Psoas muscle (tissue), 8 donors: ENCODE results near the gene CARMIL1. TPM values are rescaled to one million over a fixed set of nuclear protein-coding genes. Genes with fewer than 3 reads are reported as not detected.

Experiments used
- ATAC-seq, 4 donors: fragments of 200-7000 bp; cut with Tn5 transposase; one replicate each; pipeline ENCODE4 v1.9.1; 2020; ENCODE audit warnings: moderate library complexity in 3 of 4, mild to moderate bottlenecking in 2 of 4
- DNase-seq, 2 donors: peaks; one replicate each; pipeline ENCODE4 v3.0.0-alpha.2; 2020
- H3K27ac ChIP-seq: fragments of 200-600 bp; one replicate; pipeline ENCODE4 v1.8.0; 2022
- H3K27me3 ChIP-seq, 3 donors: fragments of 200-600 bp in 1 of 3; one replicate each; pipeline versions ENCODE4 v1.6.1 to v1.8.0; 2013 to 2022; ENCODE audit warnings: low read length in 2 of 3, mild to moderate bottlenecking in 2 of 3, moderate library complexity in 1 of 3; ENCODE audit not compliant: insufficient read depth in 3 of 3
- H3K36me3 ChIP-seq, 2 donors: fragments of 200-600 bp in 1 of 2; one replicate each; pipeline versions ENCODE4 v1.6.1 to v1.8.0; 2013 to 2022; ENCODE audit warnings: low read depth in 1 of 2, mild to moderate bottlenecking in 1 of 2, moderate library complexity in 1 of 2; ENCODE audit not compliant: insufficient read depth in 1 of 2
- H3K4me1 ChIP-seq: fragments of 200-600 bp; one replicate; pipeline ENCODE4 v1.8.0; 2022
- H3K4me3 ChIP-seq: fragments of 200-600 bp; one replicate; pipeline ENCODE4 v1.8.0; 2022; ENCODE audit warnings: mild to moderate bottlenecking
- H3K9me3 ChIP-seq: fragments of 200-600 bp; one replicate; pipeline ENCODE4 v1.8.0; 2022
- CTCF ChIP-seq: fragments of 200-600 bp; IDR thresholded peaks from one replicate; pipeline ENCODE4 v1.8.0; 2022; ENCODE audit warnings: antibody characterized with exemption
- WGBS, 3 donors: extraction: QIAGEN DNeasy Blood & Tissue Kit; methylation state at CpG; one replicate each; pipeline versions ENCODE4 v1.1.6 to v1.1.7; 2013; 5-methylcytosine and 5-hydroxymethylcytosine counted together
- intact Hi-C, 2 donors: fragments of 100-400 bp; cut with DNase I; formaldehyde crosslinking; loops; one replicate each; pipeline versions ENCODE4 v1.11.0 to v1.14.2; 2022
- polyA plus RNA-seq, 3 donors: library from polyadenylated mRNA; stranded (reverse); fragments of 200-250 nt; gene quantifications; one replicate each; pipeline ENCODE4 v1.2.3, GENCODE V29; 2013
- total RNA-seq, 4 donors: library from RNA; stranded (reverse); fragmentation: NEBNext Ultra II Directional in 2 of 4; extraction: Animal tissue kit (Norgen Biotek cat#: 25700) in 2 of 4; gene quantifications; one replicate each; pipeline versions ENCODE4 v1.2.1 to v1.2.4, GENCODE V29; 2021 to 2023
- donor health status: healthy with polysubstance abuse.
- donor health status: DM: no; HTN: no; CAD: no; lungs with moderate emphysema.
- donor health status: Bipolar disorder and iron deficiency.
- donor health status: healthy.
- donor health status: DM: yes; HTN: yes; CAD: no.
- donor health status: DM: no; HTN: no; CAD: no.
- donor health status: DM: no; HTN: no; CAD: no.
- donor health status: DM: yes; HTN: yes; CAD: no.

The CARMIL1 gene
- total and polyA plus RNA-seq, 7 donors, result 0.11 to 1.0 (median 0.76) TPM

GRCh38 chr6:25655723-25656122 is 376.5 kb downstream of the CARMIL1 start:
- H3K9me3 ChIP-seq, result no peaks in the 10 kb centered on the region
- WGBS, 3 donors, result 50 to 59% (median 50%) methylated on average over 1 of the region's 1 CpG
- peaks cover 2 to 40% (median 8%) of the 10 kb centered on the region in 3 donors for H3K27me3 ChIP-seq
- intact Hi-C loops, result no loop called here
- TF ChIP-seq CTCF, result no peak
- no peak for DNase-seq
- no peaks in the 10 kb centered on the region for H3K4me1 ChIP-seq
- ATAC-seq, result no peak
- H3K27ac ChIP-seq, result no peak overlapping the region
- no peak overlapping the region for H3K4me3 ChIP-seq
- H3K36me3 ChIP-seq, result no peaks in the 10 kb centered on the region

- intact Hi-C loops, result no loop called here
- Histone ChIP-seq H3K9me3 (no peaks in the 10 kb centered on the region), H3K36me3 (no peaks in the 10 kb centered on the region), H3K27ac (no peak overlapping the region), H3K4me3 (no peak overlapping the region), H3K4me1 (no peaks in the 10 kb centered on the region), H3K27me3 (peaks cover 0 to 3% (median 2%) of the 10 kb centered on the region in 3 donors)
- no peak for DNase-seq
- WGBS, 3 donors, result 17 to 24% (median 23%) methylated on average over 4 of the region's 4 CpGs
- no peak for TF ChIP-seq CTCF
- no peak for ATAC-seq
Observed at GRCh38 chr6:25659633-25660368, 380.6 kb downstream of the CARMIL1 start.

- Histone ChIP-seq H3K9me3 (no peaks in the 10 kb centered on the region), H3K4me3 (no peak overlapping the region), H3K36me3 (no peaks in the 10 kb centered on the region), H3K27ac (no peak overlapping the region), H3K4me1 (no peaks in the 10 kb centered on the region), H3K27me3 (peaks cover 0 to 2% (median 0%) of the 10 kb centered on the region in 3 donors)
- no peak for DNase-seq
- ATAC-seq, result no peak
- intact Hi-C loops, result no loop called here
- no peak for TF ChIP-seq CTCF
Observed at GRCh38 chr6:25660512-25660911, 381.3 kb downstream of the CARMIL1 start.

- intact Hi-C loops, result no loop called here
- no peaks in the 10 kb centered on the region for H3K36me3 ChIP-seq
- peaks cover 0 to 2% (median 0%) of the 10 kb centered on the region in 3 donors for H3K27me3 ChIP-seq
- ATAC-seq, result no peak
- DNase-seq, result no peak
- no peaks in the 10 kb centered on the region for H3K9me3 ChIP-seq
- no peak overlapping the region for H3K4me3 ChIP-seq
- WGBS, 3 donors, result 66 to 68% (median 67%) methylated on average over 5 of the region's 5 CpGs
- TF ChIP-seq CTCF, result no peak
- H3K27ac ChIP-seq, result no peak overlapping the region
- no peaks in the 10 kb centered on the region for H3K4me1 ChIP-seq
Observed at GRCh38 chr6:25661129-25661779, 382.1 kb downstream of the CARMIL1 start.
